Fibroblast of mammary gland (primary cell): ENCODE results near the gene SNX30.

Source experiments
- DNase-seq: peaks from one replicate; pipeline ENCODE4 v3.0.0-alpha.2; 2010; ENCODE audit warnings: low read depth
- H3K4me3 ChIP-seq: 2 replicates; pipeline ENCODE4 v1.5.1; 2011; ENCODE audit warnings: low read depth, mild to moderate bottlenecking, low read length, moderate library complexity; ENCODE audit not compliant: control insufficient read depth
- CTCF ChIP-seq: conservative IDR thresholded peaks from 2 replicates; pipeline ENCODE4 v1.5.1; 2011; ENCODE audit warnings: low read depth, low read length, inconsistent platforms; ENCODE audit not compliant: control insufficient read depth, insufficient read depth

SNX30 gene

GRCh38 chr9:112823257-112823656 lies 72.7 kb downstream of the SNX30 start:
- no peak overlapping the region for H3K4me3 ChIP-seq
- TF ChIP-seq CTCF, result no peak
- no peak for DNase-seq

- no peak for DNase-seq
- no peak for TF ChIP-seq CTCF
- H3K4me3 ChIP-seq, result no peak overlapping the region
These were observed 80.8 kb downstream of the SNX30 start for GRCh38 chr9:112831281-112831851.

- H3K4me3 ChIP-seq, result no peak overlapping the region
- DNase-seq, result no peak
- no peak for TF ChIP-seq CTCF
These were observed 81.4 kb downstream of the SNX30 start for GRCh38 chr9:112831969-112832368.

- no peak for TF ChIP-seq CTCF
- DNase-seq, result no peak
- H3K4me3 ChIP-seq, result no peak overlapping the region
These were observed 82.5 kb downstream of the SNX30 start for GRCh38 chr9:112833081-112833480.

GRCh38 chr9:112836394-112836793 lies 85.8 kb downstream of the SNX30 start:
- TF ChIP-seq CTCF, result no peak
- no peak overlapping the region for H3K4me3 ChIP-seq
- no peak for DNase-seq

GRCh38 chr9:112838342-112838741 lies 87.8 kb downstream of the SNX30 start:
- DNase-seq, result no peak
- TF ChIP-seq CTCF, result no peak
- no peak overlapping the region for H3K4me3 ChIP-seq

GRCh38 chr9:112839331-112839730 lies 88.8 kb downstream of the SNX30 start:
- DNase-seq, result no peak
- no peak for TF ChIP-seq CTCF
- no peak overlapping the region for H3K4me3 ChIP-seq
